ENCODE measurements around the gene FAM25G.
"Not testable (repeated sequence)": the region's sequence is repeated elsewhere in the genome, so short reads cannot be mapped to it uniquely, and the experiment has no call there.

GRCh38 chr10:47484786-47485185 lies 6.7 kb downstream of the FAM25G start:
- TF ChIP-seq CTCF (IDR thresholded peaks at IDR 0.05 in 2 of 3, conservative IDR thresholded peaks at IDR 0.05 in 1 of 3; ENCODE audit: borderline replicate concordance in 1 of 3, insufficient read depth in 1 of 3, low read depth in 2 of 3, low read length in 2 of 3); POLR2A (IDR thresholded peaks at IDR 0.05; ENCODE audit: borderline replicate concordance, extremely low read depth, insufficient read depth, insufficient read length); POLR2AphosphoS5 (IDR thresholded peaks at IDR 0.05; ENCODE audit: low read depth, low read length); YY1 (IDR thresholded peaks at IDR 0.05; ENCODE audit: extremely low read depth, insufficient replicate concordance, low read depth, low read length); EZH2 (IDR thresholded peaks at IDR 0.05); ZFX (IDR thresholded peaks at IDR 0.05); SIN3A (IDR thresholded peaks at IDR 0.05; ENCODE audit: low read depth); SP1 (IDR thresholded peaks at IDR 0.05; ENCODE audit: low read depth): not testable (repeated sequence)
